GM21723 (cell line): ENCODE results near the gene PHLPP1.
A peak's percentile ranks its signal among the peaks of the same experiment; 100 is the strongest.
"Not testable (repeated sequence)": the region's sequence is repeated elsewhere in the genome, so short reads cannot be mapped to it uniquely, and the experiment has no call there.

ENCODE experiments used
- ATAC-seq: cut with Tn5 transposase; IDR thresholded peaks from one replicate; pipeline ENCODE4 v1.9.1; 2021; ENCODE audit warnings: mild to moderate bottlenecking, moderate library complexity; ENCODE audit not compliant: unreplicated experiment

The PHLPP1 gene

DNA sequence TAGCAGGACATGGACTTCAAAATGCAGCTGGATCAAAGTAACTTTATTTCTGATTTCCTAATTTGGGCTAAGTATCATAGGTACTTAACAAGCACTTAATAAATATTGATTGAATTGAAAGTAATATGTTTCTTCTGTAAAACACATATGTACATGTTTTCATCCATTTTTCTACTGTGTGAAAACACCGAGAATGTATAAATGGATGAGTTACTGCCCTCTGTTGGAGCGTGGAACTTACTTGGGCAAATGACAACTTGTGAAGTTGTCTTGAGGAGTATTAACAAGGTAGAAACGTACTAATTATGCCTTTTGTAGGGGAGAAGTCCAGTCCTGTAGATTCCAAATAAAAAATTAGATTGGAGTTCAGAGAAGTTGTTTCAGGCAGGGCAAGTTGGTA, 87.2 kb downstream of the PHLPP1 start:
- ATAC-seq = no peak

DNA sequence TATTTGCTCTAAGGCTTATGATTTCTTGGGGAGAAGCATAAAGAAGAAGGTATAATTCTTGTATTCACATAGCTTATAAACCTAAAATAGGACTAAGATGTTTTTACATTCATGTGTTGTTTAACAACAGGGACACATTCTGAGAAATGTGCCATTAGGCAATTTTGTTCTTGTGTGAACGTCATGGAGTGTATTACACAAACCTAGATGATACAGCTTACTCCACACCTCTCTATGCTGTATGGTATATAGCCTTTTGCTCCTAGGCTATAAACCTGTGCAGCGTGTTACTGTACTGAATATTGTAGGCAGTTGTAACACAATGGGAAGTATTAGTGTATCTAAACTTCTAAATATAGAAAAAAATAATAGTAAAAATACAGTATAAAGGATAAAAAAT, 92.1 kb downstream of the PHLPP1 start:
- no peak for ATAC-seq

DNA sequence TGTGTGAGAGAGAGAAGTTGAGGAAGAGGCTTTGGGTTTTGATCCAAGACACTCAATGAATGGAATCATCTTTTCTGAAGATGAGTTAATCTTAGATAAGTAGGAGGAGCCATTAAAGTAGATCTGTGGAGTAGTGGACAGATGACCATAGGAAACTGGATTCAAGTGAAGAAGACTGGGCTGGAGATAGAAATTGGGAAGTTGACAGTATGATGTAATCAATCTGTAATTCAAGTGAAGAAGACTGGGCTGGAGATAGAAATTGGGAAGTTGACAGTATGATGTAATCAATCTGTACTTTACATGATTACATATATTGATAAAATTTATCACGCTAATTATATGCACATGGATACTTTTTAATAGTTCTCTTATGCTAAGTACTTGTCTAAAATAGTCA, 92.8 kb downstream of the PHLPP1 start:
- ATAC-seq = no peak

DNA sequence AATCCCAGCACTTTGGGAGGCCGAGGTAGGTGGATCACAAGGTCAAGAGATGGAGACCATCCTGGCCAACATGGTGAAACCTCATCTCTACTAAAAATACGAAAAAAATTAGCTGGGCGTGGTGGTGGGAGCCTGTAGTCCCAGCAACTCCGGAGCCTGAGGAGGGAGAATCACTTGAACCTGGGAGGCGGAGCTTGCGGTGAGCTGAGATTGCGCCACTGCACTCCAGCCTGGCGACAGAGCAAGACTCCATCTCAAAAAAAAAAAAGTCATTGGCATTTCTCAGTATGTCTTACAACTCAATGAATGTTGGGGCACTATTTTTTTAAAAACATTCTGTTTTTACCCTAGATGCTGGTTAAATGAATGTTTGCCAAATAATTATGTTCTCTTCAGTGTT, 94.1 kb downstream of the PHLPP1 start:
- ATAC-seq = not testable (repeated sequence)

DNA sequence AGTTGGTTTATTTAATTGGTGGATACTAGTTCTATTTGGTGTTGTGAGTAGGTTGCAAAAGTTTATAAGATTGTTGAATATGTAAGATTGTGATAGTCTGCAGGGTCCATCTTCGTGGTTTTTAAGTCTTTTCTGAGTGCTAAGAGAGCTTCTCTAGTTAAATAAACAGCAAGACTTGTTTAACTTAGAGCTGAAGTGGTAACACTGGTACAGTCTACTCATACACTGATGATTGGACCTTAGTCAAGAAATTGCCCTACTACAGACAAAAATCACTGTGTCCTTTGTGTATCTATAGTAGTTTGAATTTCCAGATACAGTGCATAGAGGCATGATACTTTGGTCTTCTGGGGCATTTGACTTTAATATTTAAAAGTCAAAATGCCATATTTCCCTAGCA, 94.6 kb downstream of the PHLPP1 start:
- no peak for ATAC-seq

DNA sequence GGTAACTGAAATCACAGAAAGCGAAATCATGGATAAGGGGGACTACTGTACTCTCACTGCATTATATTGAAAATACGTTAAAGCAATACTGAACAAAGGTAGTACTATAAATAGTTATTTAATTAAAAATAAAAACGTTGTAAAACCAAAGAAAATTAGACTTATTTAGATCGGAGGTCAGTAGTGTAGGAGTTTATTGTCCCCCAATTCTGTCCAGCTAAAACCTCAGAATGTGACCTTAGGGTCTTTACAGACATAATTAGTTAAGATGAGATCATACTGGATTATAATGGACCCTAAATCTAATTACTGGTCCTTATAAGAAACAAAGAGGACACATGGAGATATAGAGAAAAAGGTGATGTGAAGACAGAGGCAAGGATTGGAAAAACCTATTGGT, 95.3 kb downstream of the PHLPP1 start:
- no peak for ATAC-seq

DNA sequence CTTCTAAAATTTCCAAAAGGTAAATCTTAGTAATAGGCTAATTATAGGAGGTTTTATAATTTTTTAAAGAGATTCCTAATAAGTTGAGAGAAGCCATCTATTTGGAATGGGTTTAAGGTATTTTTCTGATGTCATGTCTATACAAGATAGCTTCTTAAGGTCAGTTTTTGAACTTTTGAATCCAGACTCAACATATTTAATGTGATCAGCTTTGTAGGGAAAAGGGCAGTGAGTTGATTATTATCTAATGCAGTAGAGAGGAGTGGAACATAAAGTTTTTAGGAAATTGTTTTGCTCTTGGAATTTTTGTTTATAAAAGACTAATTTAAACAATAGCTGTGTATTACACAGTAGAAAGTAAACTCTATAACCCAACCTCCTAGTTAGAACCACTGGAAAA, 96.3 kb downstream of the PHLPP1 start:
- no peak for ATAC-seq

DNA sequence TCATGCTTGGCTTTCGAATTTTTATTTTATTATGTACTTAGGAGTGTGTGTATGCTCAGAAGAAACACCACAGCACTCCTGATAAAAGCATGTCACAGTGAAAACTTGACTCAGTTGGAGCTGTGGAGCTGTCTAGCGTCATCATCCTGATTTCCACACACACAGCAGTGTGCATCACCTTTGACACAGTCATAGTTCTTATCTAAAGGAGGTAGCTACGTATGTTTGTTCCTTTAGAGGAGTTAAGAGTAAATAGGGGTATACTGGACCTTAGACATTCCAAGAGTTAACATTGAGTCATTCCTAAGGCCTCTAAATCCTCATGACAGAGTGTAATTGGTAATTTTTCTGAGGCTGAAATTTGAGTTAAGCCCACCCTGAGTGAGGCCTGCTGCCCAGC, 96.9 kb downstream of the PHLPP1 start:
- no peak for ATAC-seq

DNA sequence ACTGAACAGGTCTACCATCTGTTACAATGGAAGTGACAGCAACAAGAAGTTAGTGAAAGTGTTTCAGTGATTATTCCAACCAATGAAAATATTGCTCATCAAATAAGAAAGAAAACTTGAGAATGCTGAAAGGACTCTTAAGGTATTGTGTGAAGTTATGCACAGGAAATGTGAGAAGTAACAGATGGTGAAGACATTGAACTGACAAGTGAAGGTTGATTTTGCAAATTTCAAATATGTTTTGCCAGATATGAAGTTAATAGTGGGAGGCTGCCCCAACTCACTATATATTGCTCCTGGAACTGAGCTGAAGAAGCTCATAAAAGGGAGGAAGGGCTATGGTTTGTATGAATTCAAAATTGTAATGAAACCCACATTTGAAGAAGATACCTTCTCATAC, 97.5 kb downstream of the PHLPP1 start:
- no peak for ATAC-seq

DNA sequence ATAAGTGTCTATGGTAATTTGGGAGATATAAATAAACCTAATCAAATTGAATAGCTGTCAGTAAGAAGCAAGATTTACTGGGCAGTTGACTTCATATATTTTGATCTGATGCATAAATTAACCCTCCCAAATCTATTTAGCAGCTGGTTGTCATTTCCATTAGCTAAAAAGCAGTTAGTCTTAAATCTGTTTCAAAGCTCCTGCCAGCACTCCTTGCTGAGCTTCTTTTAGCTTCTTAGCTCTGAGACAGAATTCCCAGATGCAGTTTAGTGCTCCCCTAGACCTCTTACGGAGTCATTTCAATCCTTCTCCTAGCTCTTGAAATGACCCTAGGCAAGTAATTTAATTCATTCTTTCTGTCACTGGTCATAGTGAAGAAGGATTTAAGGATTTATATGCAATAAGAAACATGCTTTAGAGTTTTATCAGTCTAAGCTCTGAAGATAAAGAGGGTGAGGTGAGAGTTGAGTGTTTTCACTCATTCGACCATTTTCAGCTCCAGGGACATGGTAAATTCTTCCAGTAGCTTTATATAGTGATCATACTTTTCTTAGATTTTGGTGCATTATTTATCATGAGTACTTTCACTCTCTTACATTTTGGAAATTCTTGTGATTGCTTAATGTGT, 98.9 kb downstream of the PHLPP1 start:
- no peak for ATAC-seq

DNA sequence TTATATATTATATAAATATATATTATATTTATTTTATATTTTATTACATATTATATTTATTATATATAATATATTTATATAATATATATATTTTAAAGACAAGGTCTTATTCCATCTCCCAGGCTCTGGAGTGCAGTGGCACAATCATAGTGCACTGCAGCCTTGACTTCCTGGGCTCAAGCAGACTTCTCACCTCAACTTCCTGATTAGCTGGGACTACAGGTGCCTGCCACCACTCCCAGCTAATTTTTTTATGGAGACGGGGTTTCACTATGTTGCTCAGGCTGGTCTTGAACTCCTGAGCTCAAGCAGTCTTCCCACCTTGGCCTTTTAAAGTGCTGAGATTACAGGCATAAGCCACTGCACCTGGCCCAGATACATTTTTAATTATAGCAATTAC, 110.0 kb downstream of the PHLPP1 start:
- no peak for ATAC-seq

DNA sequence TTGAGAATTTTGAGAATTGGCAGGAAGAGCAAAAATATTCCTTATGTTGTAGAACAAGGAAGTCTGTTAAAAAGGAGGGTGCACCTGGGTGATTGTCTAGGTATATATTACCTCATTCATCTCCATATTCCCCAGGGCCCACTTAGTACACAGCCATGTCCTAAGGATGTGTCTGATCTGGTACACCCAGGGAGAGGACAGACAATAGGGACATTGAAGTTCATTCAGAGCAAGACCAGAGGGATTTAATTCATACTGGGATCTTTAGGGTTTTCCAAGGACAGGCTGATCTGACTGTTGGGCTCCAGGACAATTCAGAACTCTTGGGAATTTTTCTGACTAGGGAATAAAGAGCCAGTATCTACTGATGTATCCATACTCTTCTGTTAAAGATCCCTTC, 112.1 kb downstream of the PHLPP1 start:
- no peak for ATAC-seq

DNA sequence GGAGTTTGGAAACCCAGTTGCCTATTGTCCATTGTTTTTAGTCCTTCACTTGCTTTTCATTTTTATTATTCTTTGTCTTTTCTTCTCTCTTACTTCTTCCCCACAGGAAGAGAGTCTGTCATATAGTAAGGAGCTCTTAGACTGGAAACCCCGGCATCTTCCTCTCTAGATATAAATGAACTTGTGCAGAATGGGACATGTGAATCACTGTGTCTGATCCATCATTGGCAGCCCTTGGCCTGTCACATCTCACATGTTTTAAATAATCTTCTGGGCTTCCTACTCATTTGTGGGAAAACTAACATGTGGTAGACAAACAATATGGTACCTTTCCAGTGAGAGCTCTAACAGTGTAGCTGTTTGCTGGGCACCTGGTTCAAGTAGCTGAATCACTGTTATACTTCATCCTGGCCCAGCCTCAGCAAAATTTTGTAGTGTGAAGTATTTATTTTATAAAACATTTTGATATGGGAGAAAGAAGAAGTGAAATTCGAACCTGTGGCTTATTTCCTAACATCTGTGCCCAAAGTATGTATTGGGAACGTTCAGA, 112.8 kb downstream of the PHLPP1 start:
- no peak for ATAC-seq

DNA sequence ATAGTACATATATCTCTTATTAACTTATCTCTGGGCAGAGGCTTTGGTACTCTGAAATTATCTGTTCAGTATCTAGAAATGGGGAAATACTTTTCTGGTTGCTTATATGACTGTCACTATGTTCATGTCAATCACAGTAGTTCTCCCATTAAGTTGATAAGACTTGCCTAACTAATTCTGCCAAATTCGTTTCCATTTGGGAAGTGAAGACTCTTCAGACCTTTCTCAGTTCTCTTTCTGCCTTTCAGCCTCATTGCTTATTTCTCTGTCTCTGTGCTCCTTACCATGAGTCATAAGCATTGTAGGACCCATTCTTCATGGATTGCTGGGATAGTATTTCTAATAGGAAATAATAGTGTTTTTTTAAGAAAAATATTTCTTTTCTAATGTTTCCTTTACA, 113.5 kb downstream of the PHLPP1 start:
- ATAC-seq = no peak

DNA sequence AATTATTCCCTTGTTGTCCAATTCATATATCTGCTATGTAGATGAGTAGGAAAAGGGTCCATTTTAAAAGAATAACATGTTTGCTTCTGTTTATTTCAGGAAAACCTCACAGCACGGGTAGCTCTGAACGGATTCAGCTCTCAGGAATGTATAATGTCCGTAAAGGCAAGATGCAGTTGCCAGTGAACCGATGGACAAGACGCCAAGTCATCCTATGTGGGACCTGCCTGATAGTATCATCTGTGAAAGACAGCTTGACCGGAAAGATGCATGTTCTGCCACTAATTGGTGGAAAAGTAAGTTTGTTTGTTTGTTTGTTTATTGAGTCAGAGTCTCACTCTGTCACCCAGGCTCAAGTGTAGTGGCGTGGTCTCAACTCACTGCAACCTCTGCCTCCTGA, 114.6 kb downstream of the PHLPP1 start:
- ATAC-seq = no peak

DNA sequence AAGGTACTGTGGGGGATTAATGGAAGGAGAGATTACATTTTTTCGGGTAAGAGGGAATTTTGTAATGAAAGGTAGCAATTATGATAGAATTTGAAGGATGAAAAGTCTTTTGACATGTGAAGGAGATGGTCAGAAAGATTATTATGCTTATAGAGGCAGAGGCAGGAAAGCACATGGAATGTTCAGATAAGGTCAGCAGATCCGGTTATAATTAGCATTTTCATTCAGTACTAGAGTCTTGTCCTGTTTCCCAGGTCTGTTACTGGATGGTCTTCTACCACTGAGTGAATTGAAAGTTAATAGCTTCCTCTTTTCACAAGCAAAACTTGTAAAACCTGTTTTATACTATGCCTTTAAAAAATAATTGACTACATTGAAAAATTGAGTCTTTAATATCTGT, 116.9 kb downstream of the PHLPP1 start:
- ATAC-seq = no peak

DNA sequence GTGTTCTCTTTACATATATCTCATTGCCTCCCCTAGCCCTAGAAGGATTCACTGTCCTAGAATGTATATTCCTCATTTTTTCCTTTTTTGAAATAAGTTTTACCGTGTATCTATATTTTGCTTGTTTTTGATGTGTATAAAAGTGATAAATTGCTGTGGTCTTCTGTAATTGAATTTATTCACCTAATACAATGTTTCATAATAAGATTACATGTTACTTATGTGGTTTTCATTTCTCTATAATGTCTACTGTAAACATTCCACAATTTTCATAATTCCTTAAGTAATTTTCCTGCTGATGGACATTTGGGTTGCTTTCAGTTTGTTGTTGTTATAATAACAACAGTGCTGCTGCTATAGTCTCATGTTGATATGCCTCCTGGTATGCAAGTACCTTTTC, 118.2 kb downstream of the PHLPP1 start:
- ATAC-seq = no peak

DNA sequence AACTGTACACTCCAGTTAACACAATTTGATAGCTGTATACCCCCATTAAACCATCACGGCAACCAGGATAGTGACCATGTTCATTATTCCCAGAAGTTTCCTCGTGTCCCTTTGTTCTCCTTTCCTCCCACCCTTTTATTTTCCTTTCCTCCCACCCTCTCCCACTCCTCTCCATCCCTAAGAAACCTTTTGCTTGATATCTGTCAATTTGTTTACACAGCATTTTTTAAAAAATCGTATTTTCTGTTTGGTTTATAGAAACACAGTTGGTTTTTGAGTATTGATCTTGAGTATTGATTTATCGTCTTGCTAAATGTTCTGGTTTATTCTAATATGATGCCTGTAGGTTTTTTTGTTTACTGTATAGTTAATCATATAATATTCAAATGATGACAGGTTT, 119.4 kb downstream of the PHLPP1 start:
- no peak for ATAC-seq

DNA sequence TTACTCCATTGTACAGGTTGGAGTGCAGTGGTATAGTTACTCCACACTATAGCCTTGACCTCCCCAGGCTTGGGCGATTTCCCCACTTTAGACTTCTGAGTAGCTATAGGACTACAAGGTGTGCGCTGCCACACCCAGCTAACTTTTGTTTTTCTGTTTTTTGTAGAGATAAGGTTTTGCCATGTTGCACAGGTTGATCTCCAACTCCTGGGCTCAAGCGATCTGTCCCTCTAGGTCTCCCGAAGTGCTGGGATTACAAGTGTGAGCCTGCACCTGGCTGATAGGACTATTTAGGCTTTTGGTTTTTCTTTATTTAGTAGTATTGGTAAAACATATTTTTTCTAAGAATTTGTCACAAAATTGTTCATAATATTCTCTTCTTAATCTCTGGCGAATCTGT, 121.7 kb downstream of the PHLPP1 start:
- no peak for ATAC-seq

DNA sequence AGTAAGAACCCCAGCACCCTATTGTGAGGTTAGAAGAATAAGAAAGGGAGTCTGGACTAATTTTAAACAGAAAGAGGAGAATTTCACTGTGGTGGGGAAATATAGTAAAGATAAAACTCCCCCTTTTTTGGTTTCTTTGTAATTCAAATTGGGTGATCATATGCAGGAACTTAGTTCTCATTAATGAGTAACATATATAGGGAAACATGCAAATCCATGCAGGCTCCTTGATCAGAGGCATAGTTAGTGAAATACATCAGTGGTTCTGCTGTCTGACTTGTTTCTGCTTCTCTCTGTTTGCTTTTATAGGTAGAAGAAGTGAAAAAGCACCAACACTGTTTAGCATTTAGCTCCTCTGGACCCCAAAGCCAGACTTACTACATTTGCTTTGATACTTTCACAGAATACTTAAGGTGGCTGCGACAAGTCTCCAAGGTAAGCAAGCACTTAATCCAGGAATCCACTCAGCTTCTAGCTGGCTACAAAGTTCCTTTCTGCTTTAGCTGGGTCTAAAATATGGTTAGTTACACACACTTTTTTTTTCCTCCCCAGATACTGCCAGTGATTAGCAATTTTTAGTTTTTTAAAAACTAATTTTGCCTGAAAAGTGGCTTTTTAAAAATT, 123.2 kb downstream of the PHLPP1 start:
- peak; percentile 64 for ATAC-seq

DNA sequence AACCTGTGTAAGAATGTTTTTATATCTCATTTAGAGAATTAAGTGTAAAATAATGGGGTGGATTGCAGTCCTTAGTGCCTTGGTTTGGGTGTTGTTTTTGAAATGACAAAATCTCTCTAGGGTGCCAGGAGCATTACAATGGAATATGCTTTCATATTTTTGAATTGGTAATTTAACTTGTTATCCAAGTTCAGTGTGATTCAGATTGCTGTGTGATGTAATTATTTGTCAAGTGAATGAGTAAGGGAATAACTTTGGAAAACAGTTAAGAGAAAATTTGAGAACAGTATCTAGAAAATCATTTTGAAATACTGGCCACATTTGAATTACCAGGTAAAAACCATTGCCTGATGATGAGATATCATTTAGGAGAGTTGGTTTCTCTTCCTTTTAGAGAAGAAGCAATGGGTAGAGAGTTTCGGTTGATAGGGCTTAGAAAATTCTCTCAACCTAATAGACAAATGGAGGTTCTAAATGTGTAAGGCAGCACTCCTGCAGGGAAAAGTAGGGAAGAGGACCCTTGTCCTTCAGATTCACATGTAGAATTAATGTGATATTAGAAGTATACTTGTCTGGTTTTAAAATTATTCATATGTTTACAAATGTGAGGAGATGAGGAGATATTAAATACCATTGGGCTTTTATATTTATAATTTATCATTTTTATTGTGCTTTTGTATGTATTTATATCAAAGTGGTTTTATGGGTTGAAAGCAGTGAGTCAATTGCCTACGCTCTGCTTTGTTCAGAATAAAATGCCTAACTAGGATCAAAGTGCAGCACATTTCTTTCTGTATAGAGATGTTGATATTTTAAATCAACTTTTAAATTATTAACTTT, 124.8 kb downstream of the PHLPP1 start:
- peak; percentile 39 for ATAC-seq

DNA sequence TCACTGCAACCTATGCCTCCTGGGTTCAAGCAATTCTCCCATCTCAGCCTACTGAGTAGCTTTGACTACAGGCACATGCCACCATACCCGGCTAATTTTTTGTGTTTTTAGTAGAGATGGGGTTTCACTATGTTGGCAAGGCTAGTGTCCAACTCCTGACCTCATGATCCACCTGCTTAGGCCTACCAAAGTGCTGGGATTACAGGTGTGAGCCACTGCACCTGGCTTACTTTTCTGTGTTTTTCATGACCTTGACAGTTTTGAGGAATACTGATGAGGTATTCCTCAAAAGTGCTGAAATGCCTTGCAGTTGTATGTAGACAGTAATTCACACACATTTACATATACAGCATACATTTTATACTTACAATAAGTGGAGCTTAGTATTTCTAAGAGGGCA, 126.1 kb downstream of the PHLPP1 start:
- no peak for ATAC-seq
